SW 1271 (cell line): ENCODE results near the gene ZNF678.

Experiments used
- DNase-seq, 2 experiments: peaks; one replicate each; lab custom pipeline; 2025; lab: John Stamatoyannopoulos, UW

Gene ZNF678

DNA sequence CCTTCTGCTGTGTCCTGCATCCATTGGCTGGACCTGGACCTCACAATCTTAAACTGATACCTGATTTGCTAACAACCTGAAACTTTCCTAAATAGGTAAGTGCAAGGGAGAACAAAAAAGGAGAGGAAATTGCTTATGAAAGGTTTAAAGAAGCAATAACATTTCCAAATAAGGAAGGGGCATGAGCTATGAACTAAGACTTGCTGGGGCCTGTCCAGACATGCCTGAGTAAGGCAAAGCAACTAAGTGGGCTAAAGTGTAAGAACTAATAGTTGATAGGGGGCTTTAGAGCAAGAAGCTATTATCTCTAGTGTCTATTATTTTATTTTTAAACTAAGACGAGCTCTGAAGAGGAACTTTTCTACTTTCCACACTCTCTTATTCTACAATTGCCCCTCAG is 160.1 kb downstream of the ZNF678 start:
- no peak for DNase-seq

DNA sequence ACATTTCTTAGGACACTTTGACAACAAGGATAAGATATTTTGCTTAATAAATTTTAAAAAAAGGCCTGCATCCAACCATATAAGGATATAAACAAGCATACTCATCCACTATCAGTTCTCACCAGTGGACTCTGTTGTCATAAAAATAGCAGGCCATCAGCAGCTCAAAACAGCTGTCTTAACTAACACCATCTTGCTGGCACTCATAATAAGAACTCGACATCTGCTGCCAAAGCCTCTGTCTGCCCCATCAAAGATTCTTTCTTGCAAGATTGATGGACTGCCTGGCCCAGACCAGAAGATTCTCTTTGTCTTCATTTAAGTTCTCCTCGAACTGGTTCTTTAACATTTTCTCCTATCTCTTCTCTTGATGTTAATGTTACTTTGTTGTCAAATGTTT is 161.7 kb downstream of the ZNF678 start:
- DNase-seq = no peak

DNA sequence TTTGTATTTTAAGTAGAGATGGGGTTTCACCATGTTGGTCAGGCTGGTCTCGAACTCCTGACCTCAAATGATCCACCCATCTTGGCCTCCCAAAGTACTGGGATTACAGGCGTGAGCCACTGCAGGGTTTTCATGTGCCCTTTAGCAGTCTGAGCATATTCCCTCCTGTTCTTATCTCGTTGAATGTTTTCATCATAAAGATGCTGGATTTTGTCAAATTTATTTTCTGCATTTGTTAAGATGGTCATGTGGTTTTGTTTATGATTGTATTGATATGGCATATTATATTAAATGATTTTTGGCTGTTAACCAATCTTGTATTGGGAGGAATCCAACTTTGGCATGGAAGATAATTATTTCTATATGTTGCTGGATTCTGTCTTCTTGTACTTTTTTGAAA is 163.0 kb downstream of the ZNF678 start:
- DNase-seq = no peak
